Gastroesophageal sphincter (tissue), 4 donors: ENCODE results near the gene SCG2. TPM values are rescaled to one million over a fixed set of nuclear protein-coding genes. Genes with fewer than 3 reads are reported as not detected.
A peak's percentile ranks its signal among the peaks of the same experiment; 100 is the strongest.

Source experiments
- ATAC-seq: fragments of 150-250 bp; one replicate; pipeline ENCODE4 v1.9.1; 2016; ENCODE audit warnings: mild to moderate bottlenecking, moderate library complexity
- H3K27ac ChIP-seq, 4 donors: fragments of 200-600 bp; sonication (generic) in 3 of 4; 1 replicate in 3 of 4; 2 replicates in 1 of 4; pipeline ENCODE4 v1.5.1; 2016 to 2019
- H3K27me3 ChIP-seq: fragments of 200-600 bp; sonication (generic); one replicate; pipeline ENCODE4 v1.5.1; 2019
- H3K36me3 ChIP-seq, 2 donors: fragments of 200-600 bp; sonication (generic); one replicate each; pipeline ENCODE4 v1.5.1; 2019; ENCODE audit warnings: control low read depth in 1 of 2
- H3K4me1 ChIP-seq, 3 donors: fragments of 200-600 bp; sonication (generic); 1 replicate in 2 of 3; 2 replicates in 1 of 3; pipeline ENCODE4 v1.5.1; 2016 to 2019; ENCODE audit warnings: control low read depth in 2 of 3
- H3K4me3 ChIP-seq, 2 donors: fragments of 200-600 bp; sonication (generic); one replicate each; pipeline ENCODE4 v1.5.1; 2019; ENCODE audit warnings: mild to moderate bottlenecking in 1 of 2, moderate library complexity in 1 of 2
- H3K9me3 ChIP-seq, 3 donors: fragments of 200-600 bp; sonication (generic); one replicate each; pipeline ENCODE4 v1.5.1; 2017 to 2019; ENCODE audit warnings: control low read depth in 2 of 3
- EP300 ChIP-seq: sonication (generic); formaldehyde crosslinking; IDR thresholded peaks from one replicate; pipeline ENCODE4 v1.6.1; 2017; ENCODE audit warnings: antibody characterized with exemption, mild to moderate bottlenecking
- POLR2A ChIP-seq, 2 donors: fragments of 450-650 bp; IDR thresholded peaks; one replicate each; pipeline ENCODE4 v1.6.1; 2017; ENCODE audit warnings: antibody characterized with exemption in 2 of 2, mild to moderate bottlenecking in 2 of 2, moderate library complexity in 1 of 2
- POLR2AphosphoS5 ChIP-seq: sonication (generic); formaldehyde crosslinking; IDR thresholded peaks from one replicate; pipeline ENCODE4 v1.6.1; 2017; ENCODE audit warnings: antibody characterized with exemption
- WGBS, 2 donors: methylation state at CpG; one replicate each; pipeline ENCODE4 v1.1.5; 2018; ENCODE audit warnings: low coverage in 1 of 2; 5-methylcytosine and 5-hydroxymethylcytosine counted together
- total RNA-seq, 4 donors: library from RNA; depleted of rRNA; stranded (reverse); fragments of >200 nt; gene quantifications; one replicate each; pipeline ENCODE4 v1.1.0, GENCODE V29; 2016
- TF ChIP-seq, protein P1 (sequence below), 4 experiments: fragments of 200-600 bp in 2 of 4; fragments of 450-650 bp in 2 of 4; sonication (generic) in 1 of 4; IDR thresholded peaks; one replicate each; pipeline ENCODE4 v1.5.1; 2017 to 2019; ENCODE audit warnings: antibody characterized with exemption in 4 of 4, mild to moderate bottlenecking in 2 of 4, moderate library complexity in 2 of 4

The SCG2 gene
- total RNA-seq, 4 donors from 2014 or later, result 0.78 to 8.4 (median 3.5) TPM

DNA sequence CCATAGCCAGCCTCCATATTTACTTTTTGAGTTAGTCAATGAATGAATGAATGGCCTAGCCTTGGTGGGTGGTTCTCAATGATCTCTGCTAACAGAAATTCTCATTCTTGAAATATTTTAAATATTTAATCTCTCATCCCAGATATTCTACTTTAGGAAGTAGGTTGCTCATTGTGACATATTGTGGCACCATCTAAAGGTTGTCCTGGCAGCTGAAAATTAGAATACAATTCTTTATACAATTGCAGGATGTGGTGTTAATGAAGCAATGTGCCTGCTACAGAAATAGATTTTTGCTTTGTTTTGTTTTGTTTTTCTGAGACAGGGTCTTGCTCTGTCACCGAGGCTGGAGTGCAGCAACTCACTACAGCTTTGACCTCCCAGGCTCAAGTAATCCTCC, 35.8 kb downstream of the SCG2 start:
- TF ChIP-seq POLR2AphosphoS5 (no peak), EP300 (no peak), POLR2A (IDR thresholded peaks at IDR 0.05) (no peak)
- TF ChIP-seq, protein P1, sequence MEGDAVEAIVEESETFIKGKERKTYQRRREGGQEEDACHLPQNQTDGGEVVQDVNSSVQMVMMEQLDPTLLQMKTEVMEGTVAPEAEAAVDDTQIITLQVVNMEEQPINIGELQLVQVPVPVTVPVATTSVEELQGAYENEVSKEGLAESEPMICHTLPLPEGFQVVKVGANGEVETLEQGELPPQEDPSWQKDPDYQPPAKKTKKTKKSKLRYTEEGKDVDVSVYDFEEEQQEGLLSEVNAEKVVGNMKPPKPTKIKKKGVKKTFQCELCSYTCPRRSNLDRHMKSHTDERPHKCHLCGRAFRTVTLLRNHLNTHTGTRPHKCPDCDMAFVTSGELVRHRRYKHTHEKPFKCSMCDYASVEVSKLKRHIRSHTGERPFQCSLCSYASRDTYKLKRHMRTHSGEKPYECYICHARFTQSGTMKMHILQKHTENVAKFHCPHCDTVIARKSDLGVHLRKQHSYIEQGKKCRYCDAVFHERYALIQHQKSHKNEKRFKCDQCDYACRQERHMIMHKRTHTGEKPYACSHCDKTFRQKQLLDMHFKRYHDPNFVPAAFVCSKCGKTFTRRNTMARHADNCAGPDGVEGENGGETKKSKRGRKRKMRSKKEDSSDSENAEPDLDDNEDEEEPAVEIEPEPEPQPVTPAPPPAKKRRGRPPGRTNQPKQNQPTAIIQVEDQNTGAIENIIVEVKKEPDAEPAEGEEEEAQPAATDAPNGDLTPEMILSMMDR (IDR thresholded peaks at IDR 0.05), result no peak
- no peak for ATAC-seq
- Histone ChIP-seq H3K4me3 (no peak overlapping the region), H3K9me3 (no peaks in the 10 kb centered on the region), H3K36me3 (no peaks in the 10 kb centered on the region), H3K27ac (no peak overlapping the region), H3K4me1 (no peaks in the 10 kb centered on the region), H3K27me3 (no peaks in the 10 kb centered on the region)
- WGBS, 2 donors, result 57 to 100% methylated on average over 1 of the region's 1 CpG

DNA sequence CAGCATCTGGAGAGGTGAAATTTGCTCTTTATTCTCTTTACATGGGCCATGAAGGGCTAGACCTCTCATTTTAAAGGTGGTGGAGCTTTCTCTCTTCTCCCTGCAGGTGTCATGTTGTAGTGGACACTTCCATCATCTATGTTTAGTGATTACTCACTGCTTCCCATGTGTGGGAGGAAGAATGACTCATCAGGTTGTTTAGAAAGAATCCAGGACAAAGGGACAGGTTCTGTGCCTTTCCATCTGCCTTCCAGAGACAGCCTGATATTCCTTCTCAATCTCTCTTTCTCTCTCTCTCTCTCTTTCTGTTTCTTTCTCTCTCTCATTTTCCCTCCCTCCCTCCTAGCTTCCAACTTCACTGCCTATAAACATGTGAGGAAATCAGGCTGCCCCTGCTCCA, 38.7 kb downstream of the SCG2 start:
- ATAC-seq, result no peak
- no peaks in the 10 kb centered on the region for H3K9me3 ChIP-seq
- H3K27me3 ChIP-seq, result no peaks in the 10 kb centered on the region
- TF ChIP-seq POLR2AphosphoS5 (peak; percentile 22), POLR2A (IDR thresholded peaks at IDR 0.05) (no peak)
- no peaks in the 10 kb centered on the region for H3K4me1 ChIP-seq
- no peak overlapping the region for H3K4me3 ChIP-seq
- no peak overlapping the region for H3K27ac ChIP-seq
- no peaks in the 10 kb centered on the region for H3K36me3 ChIP-seq

DNA sequence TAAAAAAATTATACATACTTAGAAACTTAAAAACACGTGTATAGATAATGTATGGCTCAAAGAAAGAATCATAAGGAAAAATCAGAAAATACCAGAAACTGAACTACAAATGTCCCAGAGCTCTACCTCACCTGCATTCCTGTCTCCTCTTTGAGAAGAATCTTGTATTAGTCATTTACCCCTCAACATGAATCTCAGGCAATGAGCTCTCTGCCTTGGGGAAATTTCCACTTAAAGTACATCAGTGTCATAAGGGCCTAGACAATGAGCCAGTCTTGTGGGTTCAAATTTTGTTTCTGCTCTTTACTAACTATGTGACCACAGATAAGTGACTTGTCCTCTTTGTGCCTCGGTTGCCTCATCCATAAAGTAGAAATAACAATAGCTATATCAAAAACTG, 40.1 kb downstream of the SCG2 start:
- TF ChIP-seq POLR2A (IDR thresholded peaks at IDR 0.05) (no peak), EP300 (no peak), POLR2AphosphoS5 (no peak)
- TF ChIP-seq, protein P1 (IDR thresholded peaks at IDR 0.05), result no peak
- Histone ChIP-seq H3K27me3 (no peaks in the 10 kb centered on the region), H3K9me3 (no peaks in the 10 kb centered on the region), H3K27ac (no peak overlapping the region), H3K36me3 (no peaks in the 10 kb centered on the region), H3K4me1 (no peaks in the 10 kb centered on the region), H3K4me3 (no peak overlapping the region)
- ATAC-seq, result no peak
- 78 to 84% methylated on average over 1 to 2 of the region's 2 CpGs for WGBS, 2 donors

DNA sequence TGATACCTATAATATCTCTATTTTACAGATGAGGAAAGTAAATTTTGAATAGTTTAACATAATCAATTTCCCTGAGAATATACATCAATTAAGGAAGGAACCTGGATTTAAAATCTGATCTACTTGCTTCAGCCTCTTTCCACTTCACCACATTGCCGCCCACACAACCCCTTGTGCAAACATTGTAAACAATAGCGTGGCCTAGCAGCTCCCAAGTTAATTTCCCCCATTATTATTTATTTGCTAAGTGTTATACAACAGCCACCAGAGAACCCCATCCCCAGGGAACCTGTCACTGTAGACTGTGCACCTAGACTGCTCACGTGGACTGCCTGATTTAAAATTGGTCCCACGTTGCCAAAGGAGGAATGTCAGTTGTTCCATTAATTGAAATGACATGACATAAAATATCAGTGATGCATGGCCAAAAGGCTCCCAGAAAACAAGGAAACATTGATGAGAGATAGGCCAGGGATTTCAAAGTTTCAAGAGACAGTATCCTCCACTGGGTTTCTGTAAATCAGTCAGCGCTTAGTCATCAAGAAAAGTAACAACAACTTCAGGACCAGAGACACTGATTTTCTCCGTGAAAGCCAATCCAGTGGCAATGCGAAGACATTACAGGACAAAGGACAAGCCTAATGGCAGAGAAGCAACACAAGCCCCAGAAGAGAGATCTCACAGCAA, 41.3 kb downstream of the SCG2 start:
- ATAC-seq, result no peak
- Histone ChIP-seq H3K36me3 (no peaks in the 10 kb centered on the region), H3K4me1 (no peaks in the 10 kb centered on the region), H3K4me3 (no peak overlapping the region), H3K9me3 (no peaks in the 10 kb centered on the region), H3K27ac (no peak overlapping the region), H3K27me3 (no peaks in the 10 kb centered on the region)
- no peak for TF ChIP-seq POLR2AphosphoS5
- no peak for TF ChIP-seq EP300
- TF ChIP-seq, protein P1 (IDR thresholded peaks at IDR 0.05), result no peak
- TF ChIP-seq POLR2A (IDR thresholded peaks at IDR 0.05), result no peak
- WGBS, 2 donors, result 79 to 89% methylated on average over 5 to 7 of the region's 7 CpGs

DNA sequence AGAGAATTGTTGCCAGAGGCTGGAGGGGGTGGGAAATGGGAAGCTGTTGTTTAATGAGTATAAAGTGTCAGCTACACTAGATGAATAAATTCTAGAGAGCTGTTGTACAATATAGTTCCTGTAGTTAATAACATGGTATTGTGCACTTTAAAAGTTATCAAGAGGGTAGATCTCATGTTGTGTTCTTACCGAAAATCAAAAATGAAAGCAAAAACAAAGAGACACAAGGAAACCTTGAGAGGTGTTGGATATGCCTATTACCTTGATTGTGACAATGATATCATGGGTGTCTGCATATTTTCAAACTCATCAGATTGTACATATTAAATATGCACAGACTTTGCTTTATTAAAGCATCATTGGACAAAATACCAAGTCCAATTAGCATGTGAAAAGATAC, 43.2 kb downstream of the SCG2 start:
- no peaks in the 10 kb centered on the region for H3K4me1 ChIP-seq
- no peaks in the 10 kb centered on the region for H3K36me3 ChIP-seq
- H3K27me3 ChIP-seq, result no peaks in the 10 kb centered on the region
- H3K4me3 ChIP-seq, result no peak overlapping the region
- 50 to 82% methylated on average over 1 of the region's 1 CpG for WGBS, 2 donors
- H3K9me3 ChIP-seq, result no peaks in the 10 kb centered on the region
- TF ChIP-seq POLR2A (IDR thresholded peaks at IDR 0.05) (no peak), EP300 (no peak), POLR2AphosphoS5 (no peak)
- TF ChIP-seq, protein P1 (IDR thresholded peaks at IDR 0.05), result no peak
- H3K27ac ChIP-seq, result no peak overlapping the region
- no peak for ATAC-seq
